Large intestine (tissue), 3 donors: ENCODE measurements around the gene LANCL2. TPM values are rescaled to one million over a fixed set of nuclear protein-coding genes. Genes with fewer than 3 reads are reported as not detected.
A peak's percentile ranks its signal among the peaks of the same experiment; 100 is the strongest.

Source experiments
- DNase-seq, 2 donors: peaks; one replicate each; pipeline versions ENCODE4 v3.0.0 to v3.0.0-alpha.2; 2013
- H3K27ac ChIP-seq: one replicate; pipeline ENCODE4 v1.5.1; 2013; ENCODE audit warnings: low read length
- H3K27me3 ChIP-seq: 2 replicates; pipeline ENCODE4 v1.6.1; 2013; ENCODE audit warnings: low read length; ENCODE audit not compliant: control insufficient read depth, insufficient read depth
- H3K36me3 ChIP-seq: 2 replicates; pipeline ENCODE4 v1.6.1; 2013; ENCODE audit warnings: low read length; ENCODE audit not compliant: control insufficient read depth, insufficient read depth
- H3K4me1 ChIP-seq: one replicate; pipeline ENCODE4 v1.6.1; 2013; ENCODE audit warnings: low read length; ENCODE audit not compliant: control insufficient read depth, insufficient read depth
- H3K4me3 ChIP-seq: one replicate; pipeline ENCODE4 v1.5.1; 2013; ENCODE audit warnings: low read length
- H3K9me3 ChIP-seq: one replicate; pipeline ENCODE4 v1.6.1; 2013; ENCODE audit warnings: mild to moderate bottlenecking, low read depth, low read length, moderate library complexity; ENCODE audit not compliant: control insufficient read depth
- WGBS: methylation state at CpG from one replicate; pipeline ENCODE4 v1.1.5; 2013; ENCODE audit warnings: low lambda C conversion rate; ENCODE audit not compliant: insufficient coverage; 5-methylcytosine and 5-hydroxymethylcytosine counted together
- polyA plus RNA-seq: library from polyadenylated mRNA; unstranded; fragments of 120-200 nt; gene quantifications from one replicate; pipeline ENCODE4 v1.2.1, GENCODE V29; 2013

The LANCL2 gene
- polyA plus RNA-seq, 1 donor = 20.9 TPM

- no peak for DNase-seq
- 100% methylated on average over 1 of the region's 4 CpGs for WGBS
- Histone ChIP-seq H3K9me3 (no peaks in the 10 kb centered on the region), H3K27ac (no peak overlapping the region), H3K27me3 (no peaks in the 10 kb centered on the region), H3K36me3 (peaks cover 3% of the 10 kb centered on the region), H3K4me1 (peaks cover 7% of the 10 kb centered on the region), H3K4me3 (no peak overlapping the region)
These were observed 10.1 kb downstream of the LANCL2 start for GRCh38 chr7:55375237-55375636.

- Histone ChIP-seq H3K4me3 (no peak overlapping the region), H3K36me3 (peaks cover 3% of the 10 kb centered on the region), H3K27ac (no peak overlapping the region), H3K4me1 (peaks cover 4% of the 10 kb centered on the region), H3K27me3 (no peaks in the 10 kb centered on the region), H3K9me3 (no peaks in the 10 kb centered on the region)
- WGBS = 83% methylated on average over 3 of the region's 4 CpGs
- no peak for DNase-seq
These were observed 12.2 kb downstream of the LANCL2 start for GRCh38 chr7:55377162-55377817.

GRCh38 chr7:55379285-55379684 lies 14.1 kb downstream of the LANCL2 start:
- Histone ChIP-seq H3K27me3 (no peaks in the 10 kb centered on the region), H3K9me3 (no peaks in the 10 kb centered on the region), H3K36me3 (peaks cover 3% of the 10 kb centered on the region), H3K27ac (no peak overlapping the region), H3K4me1 (no peaks in the 10 kb centered on the region), H3K4me3 (no peak overlapping the region)
- WGBS = no CpG with 5 or more reads among the region's 3 CpGs
- DNase-seq = no peak

- H3K36me3 ChIP-seq = peaks cover 3% of the 10 kb centered on the region
- DNase-seq = no peak
- 100% methylated on average over 1 of the region's 6 CpGs for WGBS
- H3K27ac ChIP-seq = no peak overlapping the region
- no peak overlapping the region for H3K4me3 ChIP-seq
- no peaks in the 10 kb centered on the region for H3K27me3 ChIP-seq
- no peaks in the 10 kb centered on the region for H3K4me1 ChIP-seq
- H3K9me3 ChIP-seq = no peaks in the 10 kb centered on the region
These were observed 16.1 kb downstream of the LANCL2 start for GRCh38 chr7:55381189-55381588.

- Histone ChIP-seq H3K4me1 (no peaks in the 10 kb centered on the region), H3K27ac (no peak overlapping the region), H3K9me3 (peaks cover 5% of the 10 kb centered on the region), H3K27me3 (no peaks in the 10 kb centered on the region), H3K36me3 (no peaks in the 10 kb centered on the region), H3K4me3 (no peak overlapping the region)
- WGBS = no CpG with 5 or more reads among the region's 5 CpGs
- no peak for DNase-seq
These were observed 16.6 kb downstream of the LANCL2 start for GRCh38 chr7:55381696-55382095.

GRCh38 chr7:55382251-55382650 lies 17.1 kb downstream of the LANCL2 start:
- Histone ChIP-seq H3K4me3 (no peak overlapping the region), H3K36me3 (no peaks in the 10 kb centered on the region), H3K27ac (no peak overlapping the region), H3K27me3 (no peaks in the 10 kb centered on the region), H3K4me1 (no peaks in the 10 kb centered on the region), H3K9me3 (peaks cover 10% of the 10 kb centered on the region)
- WGBS = 84% methylated on average over 3 of the region's 4 CpGs
- no peak for DNase-seq

- peaks cover 3% of the 10 kb centered on the region for H3K36me3 ChIP-seq
- no peaks in the 10 kb centered on the region for H3K27me3 ChIP-seq
- no CpG with 5 or more reads among the region's 4 CpGs for WGBS
- no peak overlapping the region for H3K27ac ChIP-seq
- no peak for DNase-seq
- no peak overlapping the region for H3K4me3 ChIP-seq
- H3K4me1 ChIP-seq = no peaks in the 10 kb centered on the region
- peaks cover 16% of the 10 kb centered on the region for H3K9me3 ChIP-seq
These were observed 21.4 kb downstream of the LANCL2 start for GRCh38 chr7:55386541-55386940.

- WGBS = 93% methylated on average over 6 of the region's 7 CpGs
- peaks cover 8% of the 10 kb centered on the region for H3K36me3 ChIP-seq
- H3K9me3 ChIP-seq = peaks cover 16% of the 10 kb centered on the region
- no peak for DNase-seq
- no peaks in the 10 kb centered on the region for H3K4me1 ChIP-seq
- no peak overlapping the region for H3K4me3 ChIP-seq
- H3K27ac ChIP-seq = no peak overlapping the region
- no peaks in the 10 kb centered on the region for H3K27me3 ChIP-seq
These were observed 22.2 kb downstream of the LANCL2 start for GRCh38 chr7:55387062-55387965.

GRCh38 chr7:55396233-55396785 lies 31.2 kb downstream of the LANCL2 start:
- Histone ChIP-seq H3K4me3 (no peak overlapping the region), H3K9me3 (no peaks in the 10 kb centered on the region), H3K36me3 (peaks cover 15% of the 10 kb centered on the region), H3K27me3 (no peaks in the 10 kb centered on the region), H3K4me1 (no peaks in the 10 kb centered on the region), H3K27ac (peak overlapping the region; percentile 19)
- 93% methylated on average over 3 of the region's 11 CpGs for WGBS
- peak; percentile 37 to 49 for DNase-seq

- H3K9me3 ChIP-seq = no peaks in the 10 kb centered on the region
- H3K4me3 ChIP-seq = no peak overlapping the region
- H3K27me3 ChIP-seq = no peaks in the 10 kb centered on the region
- DNase-seq = no peak
- H3K27ac ChIP-seq = no peak overlapping the region
- no CpG with 5 or more reads among the region's 3 CpGs for WGBS
- H3K4me1 ChIP-seq = no peaks in the 10 kb centered on the region
- peaks cover 8% of the 10 kb centered on the region for H3K36me3 ChIP-seq
These were observed 32.5 kb downstream of the LANCL2 start for GRCh38 chr7:55397617-55398016.
